Measurements from ENCODE around the gene MDH1.

MDH1 gene

DNA sequence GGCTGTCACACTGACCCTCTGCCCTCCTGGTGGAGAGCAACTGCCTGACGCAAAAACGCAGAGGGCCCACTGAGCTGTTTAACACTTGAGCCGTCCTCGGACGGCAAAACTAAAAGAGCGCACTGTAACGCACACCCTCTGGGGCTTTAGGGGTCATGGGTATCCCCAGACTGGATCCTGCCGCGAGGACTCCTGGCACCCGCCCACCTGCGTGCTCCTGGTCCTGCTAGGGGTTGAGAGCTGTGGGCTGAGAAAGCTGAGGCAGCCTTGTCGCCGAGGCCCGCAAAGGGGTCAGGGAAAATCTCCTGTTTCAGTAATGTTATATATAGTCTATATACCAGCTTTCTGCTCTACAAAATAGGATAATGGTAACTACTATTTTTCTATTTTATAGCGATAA lies 39.1 kb downstream of the MDH1 start:
- H3K9me3 ChIP-seq (ENCODE audit: control insufficient read depth, low read length) = no peaks in the 10 kb centered on the region

DNA sequence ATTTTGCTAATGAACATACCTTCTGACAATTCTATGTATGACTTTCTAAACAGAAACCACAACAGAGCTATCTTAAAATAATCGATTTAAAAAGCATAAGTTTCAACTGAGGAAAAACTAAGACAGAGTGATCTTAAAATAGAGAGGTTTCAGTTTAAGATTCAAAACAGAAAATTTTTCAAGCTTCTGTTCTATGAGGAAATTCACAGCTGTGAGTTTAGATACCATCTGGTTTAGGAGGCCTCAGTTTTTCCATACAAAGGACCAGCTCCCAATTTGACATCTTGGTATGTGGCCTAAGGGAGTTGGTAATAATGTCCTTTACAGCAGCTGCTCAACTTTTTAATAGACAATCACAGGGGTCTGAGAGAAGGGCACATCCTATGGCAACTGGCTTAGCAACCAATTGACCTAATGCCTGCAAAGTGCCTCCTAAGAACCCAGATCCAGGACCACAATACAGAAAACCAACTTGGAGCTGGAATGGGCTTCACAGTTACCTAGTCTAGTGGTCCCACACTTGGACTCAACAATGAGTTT lies 39.7 kb downstream of the MDH1 start:
- Histone ChIP-seq H3K4me2 (ENCODE audit: low read length) (no peak overlapping the region), H3K4me1 (no peaks in the 10 kb centered on the region), H2AFZ (no peak overlapping the region), H3K27ac (no peak overlapping the region), H3K79me2 (no peaks in the 10 kb centered on the region), H3K9ac (no peak overlapping the region), H3K27me3 (ENCODE audit: control insufficient read depth, insufficient read depth, low read length) (no peaks in the 10 kb centered on the region), H3K4me3 (ENCODE audit: low read depth, low read length) (no peak overlapping the region), H3K36me3 (ENCODE audit: control insufficient read depth, insufficient read depth, low read length) (no peaks in the 10 kb centered on the region), H3K9me3 (ENCODE audit: control insufficient read depth, low read length) (no peaks in the 10 kb centered on the region)
- TF ChIP-seq, protein P1, sequence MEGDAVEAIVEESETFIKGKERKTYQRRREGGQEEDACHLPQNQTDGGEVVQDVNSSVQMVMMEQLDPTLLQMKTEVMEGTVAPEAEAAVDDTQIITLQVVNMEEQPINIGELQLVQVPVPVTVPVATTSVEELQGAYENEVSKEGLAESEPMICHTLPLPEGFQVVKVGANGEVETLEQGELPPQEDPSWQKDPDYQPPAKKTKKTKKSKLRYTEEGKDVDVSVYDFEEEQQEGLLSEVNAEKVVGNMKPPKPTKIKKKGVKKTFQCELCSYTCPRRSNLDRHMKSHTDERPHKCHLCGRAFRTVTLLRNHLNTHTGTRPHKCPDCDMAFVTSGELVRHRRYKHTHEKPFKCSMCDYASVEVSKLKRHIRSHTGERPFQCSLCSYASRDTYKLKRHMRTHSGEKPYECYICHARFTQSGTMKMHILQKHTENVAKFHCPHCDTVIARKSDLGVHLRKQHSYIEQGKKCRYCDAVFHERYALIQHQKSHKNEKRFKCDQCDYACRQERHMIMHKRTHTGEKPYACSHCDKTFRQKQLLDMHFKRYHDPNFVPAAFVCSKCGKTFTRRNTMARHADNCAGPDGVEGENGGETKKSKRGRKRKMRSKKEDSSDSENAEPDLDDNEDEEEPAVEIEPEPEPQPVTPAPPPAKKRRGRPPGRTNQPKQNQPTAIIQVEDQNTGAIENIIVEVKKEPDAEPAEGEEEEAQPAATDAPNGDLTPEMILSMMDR (IDR thresholded peaks at IDR 0.05) = no peak

More for the DNA sequence above, 39.1 kb downstream of the MDH1 start:
- Histone ChIP-seq H3K36me3 (ENCODE audit: control insufficient read depth, insufficient read depth, low read length) (no peaks in the 10 kb centered on the region), H3K4me2 (ENCODE audit: low read length) (no peak overlapping the region), H2AFZ (no peak overlapping the region), H3K4me1 (no peaks in the 10 kb centered on the region), H3K27ac (no peak overlapping the region), H3K4me3 (ENCODE audit: low read depth, low read length) (no peak overlapping the region), H3K79me2 (no peaks in the 10 kb centered on the region), H3K27me3 (ENCODE audit: control insufficient read depth, insufficient read depth, low read length) (no peaks in the 10 kb centered on the region), H3K9ac (no peak overlapping the region)
- TF ChIP-seq, protein P1 (IDR thresholded peaks at IDR 0.05) = no peak

DNA sequence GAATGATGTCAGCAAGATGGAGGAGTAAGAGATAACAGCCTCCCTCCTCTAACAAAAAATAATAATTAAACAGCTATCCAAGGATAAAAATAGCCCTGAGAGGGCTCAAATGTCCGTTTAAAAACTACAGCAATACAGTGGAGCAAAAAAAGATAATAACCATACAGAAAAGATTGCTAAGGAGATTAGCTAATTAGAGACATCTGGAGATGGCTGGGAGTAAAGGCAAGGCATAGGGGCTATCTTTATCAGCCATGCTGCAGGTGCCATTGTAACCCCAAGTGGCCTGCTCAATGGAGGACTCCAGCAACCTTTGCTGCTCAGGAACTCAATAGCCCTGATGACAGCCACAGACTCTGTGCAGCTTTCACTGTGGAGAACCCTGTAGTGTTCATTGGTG lies 42.7 kb downstream of the MDH1 start:
- Histone ChIP-seq H3K27me3 (ENCODE audit: control insufficient read depth, insufficient read depth, low read length) (no peaks in the 10 kb centered on the region), H3K4me3 (ENCODE audit: low read depth, low read length) (no peak overlapping the region), H3K36me3 (ENCODE audit: control insufficient read depth, insufficient read depth, low read length) (no peaks in the 10 kb centered on the region), H3K9me3 (ENCODE audit: control insufficient read depth, low read length) (no peaks in the 10 kb centered on the region), H3K79me2 (no peaks in the 10 kb centered on the region), H3K9ac (no peak overlapping the region), H3K4me1 (no peaks in the 10 kb centered on the region), H3K27ac (no peak overlapping the region), H2AFZ (no peak overlapping the region), H3K4me2 (ENCODE audit: low read length) (no peak overlapping the region)
- TF ChIP-seq, protein P1 (IDR thresholded peaks at IDR 0.05) = no peak

DNA sequence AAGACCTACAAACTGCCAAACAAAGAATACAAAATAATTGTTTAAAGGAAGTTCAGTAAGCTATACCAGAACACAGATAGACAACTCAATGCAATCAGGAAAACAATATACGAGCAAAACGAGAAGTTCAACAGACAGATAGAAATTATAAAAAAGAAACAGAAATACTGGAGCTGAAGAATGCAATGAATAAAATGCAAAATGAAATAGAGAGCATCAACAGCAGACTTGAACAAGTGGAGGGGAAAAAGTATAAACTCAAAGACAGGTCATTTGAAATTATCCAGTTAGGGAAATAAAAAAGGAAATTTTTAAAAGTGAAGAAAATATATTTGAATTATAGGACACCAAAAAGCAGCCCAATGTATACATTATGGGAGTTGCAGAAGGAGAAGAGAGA lies 43.6 kb downstream of the MDH1 start:
- Histone ChIP-seq H3K9ac (no peak overlapping the region), H3K79me2 (no peaks in the 10 kb centered on the region), H2AFZ (no peak overlapping the region), H3K27me3 (ENCODE audit: control insufficient read depth, insufficient read depth, low read length) (no peaks in the 10 kb centered on the region), H3K9me3 (ENCODE audit: control insufficient read depth, low read length) (no peaks in the 10 kb centered on the region), H3K36me3 (ENCODE audit: control insufficient read depth, insufficient read depth, low read length) (no peaks in the 10 kb centered on the region), H3K4me3 (ENCODE audit: low read depth, low read length) (no peak overlapping the region), H3K4me1 (no peaks in the 10 kb centered on the region), H3K27ac (no peak overlapping the region), H3K4me2 (ENCODE audit: low read length) (no peak overlapping the region)
- TF ChIP-seq, protein P1 (IDR thresholded peaks at IDR 0.05) = no peak

DNA sequence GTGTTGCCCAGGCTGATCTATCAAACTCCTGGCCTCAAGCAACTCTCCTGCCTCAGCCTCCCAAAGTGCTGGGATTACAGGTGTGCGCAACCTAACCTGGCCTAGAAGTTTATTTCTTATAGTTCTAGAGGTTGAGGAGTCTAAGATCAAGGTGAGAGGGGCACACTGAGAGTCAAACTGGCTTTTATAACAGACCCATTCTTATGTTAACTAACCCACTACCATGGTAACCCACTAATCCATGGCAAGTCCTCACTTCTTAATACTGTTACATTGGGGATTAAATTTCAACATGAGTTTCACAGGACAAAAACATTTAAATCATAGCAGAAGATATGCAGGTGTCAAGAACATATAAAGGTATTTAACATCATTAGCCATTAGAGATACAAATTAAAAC lies 50.6 kb downstream of the MDH1 start:
- Histone ChIP-seq H3K27ac (no peak overlapping the region), H3K9me3 (ENCODE audit: control insufficient read depth, low read length) (no peaks in the 10 kb centered on the region)

More for the DNA sequence above, 50.6 kb downstream of the MDH1 start:
- Histone ChIP-seq H3K4me1 (no peaks in the 10 kb centered on the region), H3K27me3 (ENCODE audit: control insufficient read depth, insufficient read depth, low read length) (no peaks in the 10 kb centered on the region), H3K4me3 (ENCODE audit: low read depth, low read length) (no peak overlapping the region), H3K79me2 (no peaks in the 10 kb centered on the region), H2AFZ (no peak overlapping the region), H3K36me3 (ENCODE audit: control insufficient read depth, insufficient read depth, low read length) (no peaks in the 10 kb centered on the region), H3K9ac (no peak overlapping the region), H3K4me2 (ENCODE audit: low read length) (no peak overlapping the region)
- TF ChIP-seq, protein P1 (IDR thresholded peaks at IDR 0.05) = no peak

Data from parathyroid adenoma (tissue), 2 donors.